SK-N-SH treated with all-trans-retinoic acid at 6 μM for 48 hours (cell line): ENCODE measurements around the gene TEX54.

Experiments used
- ARNTL ChIP-seq: fragments of 450-650 bp; formaldehyde crosslinking; IDR thresholded peaks from 2 replicates; pipeline ENCODE4 v1.5.0; 2020; ENCODE audit warnings: low read depth, mild to moderate bottlenecking, moderate library complexity, borderline replicate concordance
- BACH2 ChIP-seq: fragments of 250-450 bp; sonication (Bioruptor Pico); IDR thresholded peaks from 2 replicates; pipeline ENCODE4 v1.9.0; 2021; ENCODE audit warnings: mild to moderate bottlenecking, borderline replicate concordance
- GLIS3 ChIP-seq: fragments of 250-450 bp; sonication (Bioruptor Pico); IDR thresholded peaks from 2 replicates; pipeline ENCODE4 v1.5.0; 2020; ENCODE audit warnings: mild to moderate bottlenecking, moderate library complexity
- PATZ1 ChIP-seq: fragments of 250-450 bp; sonication (Bioruptor Pico); IDR thresholded peaks from 2 replicates; pipeline ENCODE4 v1.8.0; 2020; ENCODE audit warnings: mild to moderate bottlenecking, moderate library complexity, borderline replicate concordance
- PPARA ChIP-seq: fragments of 250-450 bp; sonication (Bioruptor Pico); IDR thresholded peaks from 2 replicates; pipeline ENCODE4 v1.5.0; 2020; ENCODE audit warnings: mild to moderate bottlenecking, borderline replicate concordance
- SNAI2 ChIP-seq: fragments of 250-450 bp; sonication (Bioruptor Pico); IDR thresholded peaks from 2 replicates; pipeline ENCODE4 v1.5.0; 2020; ENCODE audit warnings: mild to moderate bottlenecking, moderate library complexity
- ZFP30 ChIP-seq: fragments of 450-650 bp; formaldehyde crosslinking; IDR thresholded peaks from 2 replicates; pipeline ENCODE4 v1.5.0; 2022; ENCODE audit warnings: mild to moderate bottlenecking, moderate library complexity
- ZNF565 ChIP-seq: fragments of 450-650 bp; formaldehyde crosslinking; conservative IDR thresholded peaks from 2 replicates; pipeline ENCODE4 v1.5.0; 2020; ENCODE audit warnings: low read depth, mild to moderate bottlenecking, moderate library complexity
- ZNF70 ChIP-seq: fragments of 450-650 bp; formaldehyde crosslinking; IDR thresholded peaks from 2 replicates; pipeline ENCODE4 v1.5.0; 2020; ENCODE audit warnings: mild to moderate bottlenecking, moderate library complexity

DNA sequence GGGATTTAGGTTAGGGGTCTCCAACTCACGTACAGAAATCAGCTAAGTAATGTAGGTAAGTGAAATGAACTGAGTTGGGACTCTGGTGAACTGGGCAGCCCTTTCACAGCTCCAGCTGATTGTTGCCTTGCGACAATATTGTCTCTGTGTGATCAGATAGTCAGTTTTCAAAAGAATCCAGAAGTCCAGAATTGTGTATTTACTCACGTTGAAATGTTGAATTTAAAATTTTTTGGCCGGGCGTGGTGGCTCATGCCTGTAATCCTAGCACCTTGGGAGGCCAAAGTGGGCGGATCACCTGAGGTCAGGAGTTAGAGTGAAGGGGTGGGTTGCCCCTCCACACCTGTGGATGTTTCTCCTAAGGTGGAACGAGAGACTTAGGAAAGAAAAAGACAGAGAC, 25.6 kb upstream of the TEX54 start:
- TF ChIP-seq ZNF70 (CRISPR knock-in tag): no peak
- no peak for TF ChIP-seq ZNF565 (CRISPR knock-in tag)
- TF ChIP-seq PPARA: no peak
- no peak for TF ChIP-seq PATZ1 (CRISPR knock-in tag)
- no peak for TF ChIP-seq ARNTL (CRISPR knock-in tag)
- no peak for TF ChIP-seq GLIS3 (CRISPR knock-in tag)
- TF ChIP-seq SNAI2 (CRISPR knock-in tag): no peak
- TF ChIP-seq BACH2 (CRISPR knock-in tag): no peak
- no peak for TF ChIP-seq ZFP30 (CRISPR knock-in tag)
